K562 (cell line): ENCODE measurements around the gene PRKAR2B.

Source experiments
- CTCF ChIP-seq, 3 experiments: IDR thresholded peaks in 2 of 3; conservative IDR thresholded peaks in 1 of 3; 2 replicates each; pipeline ENCODE4 v1.5.1; 2011 to 2012; ENCODE audit warnings: low read length in 3 of 3, mild to moderate bottlenecking in 3 of 3, control low read depth in 2 of 3, improper control_type of control experiment in 1 of 3, inconsistent platforms in 1 of 3, low read depth in 1 of 3, mixed read lengths in 1 of 3, moderate library complexity in 1 of 3; ENCODE audit not compliant: insufficient read depth in 2 of 3
- EP300 ChIP-seq: IDR thresholded peaks from 2 replicates; pipeline ENCODE4 v1.6.1; 2012; ENCODE audit warnings: low read length, improper control_type of control experiment
- FOXM1 ChIP-seq, 2 experiments: fragments of 450-650 bp in 1 of 2; sonication (generic) in 1 of 2; formaldehyde crosslinking in 1 of 2; IDR thresholded peaks; 2 replicates each; pipeline versions ENCODE4 v1.6.1 to v1.9.0; 2017 to 2022; ENCODE audit warnings: low read depth in 2 of 2, mild to moderate bottlenecking in 2 of 2, missing genetic modification reagents in 1 of 2, moderate library complexity in 1 of 2
- FOXP1 ChIP-seq: sonication (generic); formaldehyde crosslinking; IDR thresholded peaks from 2 replicates; pipeline ENCODE4 v1.8.0; 2022; ENCODE audit warnings: mild to moderate bottlenecking, missing genetic modification reagents
- GMEB1 ChIP-seq: fragments of 250-450 bp; sonication (Bioruptor Pico); IDR thresholded peaks from 2 replicates; pipeline ENCODE4 v1.4.0; 2020; ENCODE audit warnings: mild to moderate bottlenecking
- PATZ1 ChIP-seq: fragments of 250-450 bp; sonication (Bioruptor Pico); IDR thresholded peaks from 2 replicates; pipeline ENCODE4 v1.5.0; 2020; ENCODE audit warnings: mild to moderate bottlenecking, borderline replicate concordance
- POLR2A ChIP-seq: fragments of 450-650 bp; conservative IDR thresholded peaks from 2 replicates; pipeline ENCODE4 v1.6.1; 2016
- PREB ChIP-seq: sonication (generic); formaldehyde crosslinking; IDR thresholded peaks from 2 replicates; pipeline ENCODE4 v1.8.1; 2023; ENCODE audit warnings: mild to moderate bottlenecking, missing genetic modification reagents
- RAD21 ChIP-seq, 2 experiments: fragments of 250-450 bp in 1 of 2; fragments of 450-650 bp in 1 of 2; sonication (Bioruptor Pico) in 1 of 2; formaldehyde crosslinking in 1 of 2; IDR thresholded peaks in 1 of 2; conservative IDR thresholded peaks in 1 of 2; 2 replicates each; pipeline versions ENCODE4 v1.4.0 to v1.8.0; 2020 to 2022; ENCODE audit warnings: mild to moderate bottlenecking in 2 of 2, moderate library complexity in 1 of 2
- RB1 ChIP-seq: fragments of 450-650 bp; IDR thresholded peaks from 2 replicates; pipeline ENCODE4 v1.6.1; 2017; ENCODE audit warnings: low read depth, mild to moderate bottlenecking
- STAT6 ChIP-seq: sonication (generic); formaldehyde crosslinking; IDR thresholded peaks from 2 replicates; pipeline ENCODE4 v1.8.1; 2023; ENCODE audit warnings: mild to moderate bottlenecking, missing genetic modification reagents
- TOE1 ChIP-seq, 2 experiments: fragments of 450-650 bp in 1 of 2; sonication (generic) in 1 of 2; formaldehyde crosslinking in 1 of 2; IDR thresholded peaks; 2 replicates each; pipeline versions ENCODE4 v1.7.1 to v1.8.0; 2016 to 2022; ENCODE audit warnings: borderline replicate concordance in 2 of 2, mild to moderate bottlenecking in 2 of 2, antibody characterized with exemption in 1 of 2, inconsistent platforms in 1 of 2, low read depth in 1 of 2, missing genetic modification reagents in 1 of 2, moderate library complexity in 1 of 2

GRCh38 chr7:107072133-107072532, 27.6 kb downstream of the PRKAR2B start:
- no peak for TF ChIP-seq FOXM1 (IDR thresholded peaks at IDR 0.05; ENCODE audit: low read depth)
- no peak for TF ChIP-seq FOXM1 (CRISPR knock-in tag; IDR thresholded peaks at IDR 0.05; ENCODE audit: low read depth)
- TF ChIP-seq GMEB1 (CRISPR knock-in tag) = no peak
- no peak for TF ChIP-seq STAT6 (CRISPR knock-in tag)
- no peak for TF ChIP-seq PREB (CRISPR knock-in tag)
- TF ChIP-seq CTCF (IDR thresholded peaks at IDR 0.05 in 2 of 3, conservative IDR thresholded peaks at IDR 0.05 in 1 of 3; ENCODE audit: insufficient read depth in 2 of 3, low read depth in 1 of 3, low read length in 3 of 3) = no peak
- no peak for TF ChIP-seq POLR2A
- TF ChIP-seq FOXP1 = no peak
- TF ChIP-seq TOE1 (IDR thresholded peaks at IDR 0.05; ENCODE audit: borderline replicate concordance) = no peak
- no peak for TF ChIP-seq TOE1 (CRISPR knock-in tag; IDR thresholded peaks at IDR 0.05; ENCODE audit: borderline replicate concordance, low read depth)
- no peak for TF ChIP-seq EP300
- TF ChIP-seq RB1 = no peak
- no peak for TF ChIP-seq RAD21 (CRISPR knock-in tag; conservative IDR thresholded peaks at IDR 0.05 in 1 of 2, IDR thresholded peaks at IDR 0.05 in 1 of 2)
- no peak for TF ChIP-seq PATZ1 (CRISPR knock-in tag)
